GM12801 (cell line): ENCODE data around the gene ZNF768.

ENCODE experiments used
- TF ChIP-seq, protein P1 (sequence below): IDR thresholded peaks from one replicate; pipeline ENCODE4 v1.5.1; 2011; ENCODE audit warnings: control low read depth; ENCODE audit not compliant: insufficient read length; ENCODE audit errors: extremely low read depth

ZNF768 gene

DNA sequence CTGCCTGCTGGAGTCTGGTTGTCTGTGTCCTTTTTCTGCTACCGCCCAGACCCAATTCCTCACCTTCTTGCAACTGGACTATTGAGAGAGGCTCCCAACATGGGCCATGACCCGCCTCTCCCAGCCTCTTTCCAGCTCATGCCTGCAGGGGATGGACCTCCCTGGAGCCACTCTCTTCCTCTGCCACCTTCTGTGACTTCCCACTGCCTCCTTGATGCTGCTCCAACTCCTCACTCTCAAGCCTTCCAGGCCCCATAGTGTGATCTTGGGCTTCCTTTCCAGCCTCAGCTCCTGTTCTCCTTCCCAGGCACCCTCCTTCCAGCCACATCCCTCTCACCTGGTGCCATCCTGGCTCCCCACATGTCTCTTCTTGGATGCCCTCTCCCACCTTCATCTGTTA is 11.1 kb downstream of the ZNF768 start:
- TF ChIP-seq, protein P1, sequence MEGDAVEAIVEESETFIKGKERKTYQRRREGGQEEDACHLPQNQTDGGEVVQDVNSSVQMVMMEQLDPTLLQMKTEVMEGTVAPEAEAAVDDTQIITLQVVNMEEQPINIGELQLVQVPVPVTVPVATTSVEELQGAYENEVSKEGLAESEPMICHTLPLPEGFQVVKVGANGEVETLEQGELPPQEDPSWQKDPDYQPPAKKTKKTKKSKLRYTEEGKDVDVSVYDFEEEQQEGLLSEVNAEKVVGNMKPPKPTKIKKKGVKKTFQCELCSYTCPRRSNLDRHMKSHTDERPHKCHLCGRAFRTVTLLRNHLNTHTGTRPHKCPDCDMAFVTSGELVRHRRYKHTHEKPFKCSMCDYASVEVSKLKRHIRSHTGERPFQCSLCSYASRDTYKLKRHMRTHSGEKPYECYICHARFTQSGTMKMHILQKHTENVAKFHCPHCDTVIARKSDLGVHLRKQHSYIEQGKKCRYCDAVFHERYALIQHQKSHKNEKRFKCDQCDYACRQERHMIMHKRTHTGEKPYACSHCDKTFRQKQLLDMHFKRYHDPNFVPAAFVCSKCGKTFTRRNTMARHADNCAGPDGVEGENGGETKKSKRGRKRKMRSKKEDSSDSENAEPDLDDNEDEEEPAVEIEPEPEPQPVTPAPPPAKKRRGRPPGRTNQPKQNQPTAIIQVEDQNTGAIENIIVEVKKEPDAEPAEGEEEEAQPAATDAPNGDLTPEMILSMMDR = no peak

DNA sequence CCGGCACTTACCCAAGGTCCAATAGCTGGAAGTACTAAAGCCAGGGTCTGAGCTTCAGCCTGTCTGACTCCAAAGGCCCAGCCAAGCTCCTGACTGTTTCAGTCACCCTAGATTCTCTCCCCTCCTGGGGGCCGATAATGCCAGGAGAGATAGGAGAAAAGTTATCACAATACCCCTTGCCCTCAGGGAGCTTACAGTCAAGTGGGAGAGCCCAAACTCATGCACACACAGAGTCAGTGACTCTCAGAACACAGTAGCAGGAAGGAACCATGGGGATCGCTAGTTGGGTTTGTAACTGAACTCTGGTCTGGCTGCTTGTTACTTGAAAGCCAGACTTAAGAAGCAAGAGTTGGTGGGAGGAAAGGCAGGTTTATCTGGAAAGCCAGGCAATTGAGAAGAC is 14.9 kb downstream of the ZNF768 start:
- TF ChIP-seq, protein P1 = no peak

DNA sequence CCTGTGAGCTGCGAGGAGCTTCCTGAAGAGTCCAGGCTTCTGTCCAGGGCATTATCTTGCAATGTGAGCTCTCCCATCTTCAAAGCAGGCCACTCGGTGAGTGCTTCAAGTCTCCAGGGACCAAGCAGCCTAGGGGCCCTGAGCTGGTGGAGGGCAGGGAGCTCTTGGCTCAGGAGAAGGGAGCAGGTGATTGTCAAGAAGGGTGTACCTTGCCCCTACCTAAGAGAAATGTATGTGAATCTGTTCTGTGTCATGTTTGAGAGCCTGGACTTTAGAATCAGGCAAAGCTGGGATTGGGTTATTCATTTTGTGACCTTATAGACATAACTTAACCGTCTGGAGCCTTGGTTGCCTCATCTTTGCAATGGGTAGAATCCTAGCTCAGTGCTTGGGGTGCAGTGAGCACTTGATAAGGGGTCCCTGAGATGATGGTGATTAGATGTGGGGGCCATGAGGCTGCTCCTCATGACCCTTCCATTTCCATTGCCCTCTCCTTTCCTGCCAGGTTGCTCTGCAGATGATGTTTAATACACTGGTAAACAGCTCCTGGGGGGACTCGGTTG is 15.9 kb downstream of the ZNF768 start:
- TF ChIP-seq, protein P1 = no peak

DNA sequence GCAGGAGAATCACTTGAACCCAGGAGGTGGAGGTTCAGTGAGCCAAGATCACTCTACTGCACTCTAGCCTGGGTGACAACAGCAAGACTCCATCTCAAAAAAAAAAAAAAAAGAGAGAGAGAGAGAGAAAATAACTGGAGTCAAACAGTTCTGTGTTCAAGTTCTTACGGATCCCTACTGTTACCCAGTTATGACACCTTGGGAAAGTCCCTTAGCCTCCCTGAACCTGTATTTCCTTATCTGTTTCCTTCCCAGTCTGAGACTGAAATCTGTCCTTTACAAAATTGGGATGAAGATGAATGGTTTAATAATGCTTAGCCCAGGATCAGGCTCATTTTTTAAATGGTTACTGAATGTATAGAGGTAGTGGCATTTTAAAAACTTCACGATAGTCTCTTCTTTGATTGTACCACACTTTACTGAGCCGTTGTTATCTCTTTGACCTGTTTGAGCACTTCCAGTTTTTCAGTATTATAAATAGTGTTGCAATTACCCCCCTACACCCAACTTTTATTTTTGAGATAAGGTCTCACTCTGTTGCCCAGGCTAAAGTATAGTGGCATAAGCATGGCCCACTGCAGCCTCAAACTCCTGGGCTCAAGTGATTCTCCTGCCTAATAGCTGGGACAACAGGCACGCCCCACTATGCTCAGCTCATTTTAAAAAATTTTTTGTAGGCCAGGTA is 17.1 kb downstream of the ZNF768 start:
- TF ChIP-seq, protein P1 = no peak

DNA sequence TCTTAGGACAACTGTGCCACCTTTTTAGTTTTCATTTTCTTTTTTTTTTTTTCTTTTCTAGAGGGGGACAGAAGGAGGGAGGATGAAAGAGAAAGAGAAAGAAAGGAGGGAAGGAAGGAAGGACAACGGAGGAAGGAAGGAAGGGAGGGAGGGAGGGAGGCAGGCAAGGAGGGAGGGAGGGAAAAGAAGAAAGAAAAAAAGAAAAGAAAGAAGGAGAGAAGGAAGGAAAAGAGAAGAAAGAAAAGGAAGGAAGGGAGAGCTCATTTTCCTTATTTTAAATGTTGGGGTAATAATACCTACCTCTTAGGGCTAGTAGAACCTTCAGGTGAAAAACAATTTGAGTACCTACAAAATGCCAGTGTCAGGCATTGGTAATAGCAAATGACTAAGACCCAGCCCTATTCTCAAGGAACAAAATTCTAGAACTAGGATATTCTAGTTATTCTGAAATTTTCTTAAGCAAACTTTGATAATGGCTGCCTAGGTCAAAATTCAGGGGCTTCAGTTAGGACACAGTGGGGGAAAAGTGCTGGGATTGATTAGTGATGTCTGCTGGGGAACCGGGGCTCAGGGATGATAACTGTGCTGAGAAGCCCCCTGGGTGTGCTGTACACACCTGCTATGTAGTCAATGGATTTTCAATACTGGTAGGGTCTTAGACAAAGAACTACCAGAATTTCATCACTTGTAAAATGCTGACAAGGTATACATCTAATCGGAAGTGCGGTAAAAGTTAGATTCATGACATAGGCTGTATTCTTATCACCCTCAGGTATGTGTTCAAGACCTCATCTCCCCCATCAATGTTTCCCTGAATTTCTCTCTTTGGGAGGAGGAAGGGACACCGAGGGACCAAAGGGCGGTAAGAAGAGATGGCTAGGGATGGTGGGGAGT is 22.7 kb downstream of the ZNF768 start:
- TF ChIP-seq, protein P1 = no peak

DNA sequence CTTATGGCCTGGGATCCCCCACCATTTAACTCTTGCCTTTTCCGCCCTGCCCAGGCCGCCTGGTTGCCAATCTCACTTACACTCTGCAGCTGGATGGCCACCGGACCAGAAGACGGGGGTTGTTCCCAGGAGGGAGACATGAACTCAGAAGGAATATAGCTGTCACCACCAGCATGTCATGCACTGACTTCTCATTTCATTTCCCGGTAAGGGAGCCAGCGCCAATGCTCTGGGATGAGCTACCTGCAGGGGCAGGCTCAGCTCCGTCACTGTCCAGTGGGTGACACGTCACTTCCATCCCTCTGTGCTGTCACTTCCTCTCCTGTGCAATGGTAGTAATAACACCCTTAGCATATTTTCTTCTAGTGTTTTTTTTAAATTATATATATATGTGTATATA is 27.1 kb downstream of the ZNF768 start:
- TF ChIP-seq, protein P1 = no peak

DNA sequence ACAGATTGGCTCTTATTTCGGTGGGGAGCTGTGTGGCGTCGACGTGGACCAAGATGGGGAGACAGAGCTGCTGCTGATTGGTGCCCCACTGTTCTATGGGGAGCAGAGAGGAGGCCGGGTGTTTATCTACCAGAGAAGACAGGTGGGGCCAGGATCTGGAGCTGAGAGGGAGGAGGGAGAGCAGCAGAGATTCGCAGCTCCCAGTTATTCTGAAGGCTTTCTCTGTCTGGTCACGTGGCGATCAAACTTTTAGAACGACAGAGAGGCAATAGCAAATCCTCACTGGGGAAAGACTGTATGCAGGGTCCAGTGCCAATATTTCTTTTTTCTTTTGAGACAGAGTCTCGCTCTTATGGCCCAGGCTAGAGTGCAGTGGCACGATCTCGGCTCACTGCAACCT is 31.7 kb downstream of the ZNF768 start:
- TF ChIP-seq, protein P1 = no peak
